ENCODE data around the gene FAM163B.

FAM163B gene

DNA sequence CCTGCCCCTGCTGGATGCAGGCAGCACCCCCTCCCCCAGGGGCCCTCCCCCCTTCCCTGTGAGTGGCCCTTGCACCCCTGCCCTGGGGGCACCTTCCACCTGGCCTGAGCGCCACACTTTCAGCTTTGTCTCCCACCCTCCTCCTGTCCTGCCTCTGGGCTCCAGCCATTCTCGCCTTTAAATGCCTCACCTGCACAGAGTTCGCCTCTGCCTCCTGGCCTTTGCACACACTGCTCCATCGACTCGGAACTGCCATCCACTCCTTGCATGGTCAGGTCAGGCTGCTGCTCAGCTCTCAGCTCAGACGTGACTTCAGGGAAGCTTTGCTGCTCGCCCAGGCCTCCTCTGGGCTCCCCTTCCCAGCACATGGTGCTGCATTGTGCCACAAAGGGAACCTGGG lies 10.2 kb downstream of the FAM163B start:
- H3K4me3 ChIP-seq (ENCODE audit: extremely low read depth, insufficient read depth, low read length, poor library complexity, severe bottlenecking), result no peak overlapping the region
- no peak overlapping the region for H3K27ac ChIP-seq (ENCODE audit: low read depth, low read length, severe bottlenecking)
- H3K4me1 ChIP-seq (ENCODE audit: control insufficient read depth, insufficient read depth, low read length, poor library complexity, severe bottlenecking), result peaks cover 3% of the 10 kb centered on the region
- WGBS, 2 experiments (ENCODE audit: insufficient coverage in 2 of 2), result 91% methylated on average over 6 to 7 of the region's 7 CpGs
- no peaks in the 10 kb centered on the region for H3K36me3 ChIP-seq (ENCODE audit: control insufficient read depth, insufficient read depth, low read length)
- H3K9me3 ChIP-seq (ENCODE audit: control insufficient read depth, low read length), result peaks cover 27% of the 10 kb centered on the region

DNA sequence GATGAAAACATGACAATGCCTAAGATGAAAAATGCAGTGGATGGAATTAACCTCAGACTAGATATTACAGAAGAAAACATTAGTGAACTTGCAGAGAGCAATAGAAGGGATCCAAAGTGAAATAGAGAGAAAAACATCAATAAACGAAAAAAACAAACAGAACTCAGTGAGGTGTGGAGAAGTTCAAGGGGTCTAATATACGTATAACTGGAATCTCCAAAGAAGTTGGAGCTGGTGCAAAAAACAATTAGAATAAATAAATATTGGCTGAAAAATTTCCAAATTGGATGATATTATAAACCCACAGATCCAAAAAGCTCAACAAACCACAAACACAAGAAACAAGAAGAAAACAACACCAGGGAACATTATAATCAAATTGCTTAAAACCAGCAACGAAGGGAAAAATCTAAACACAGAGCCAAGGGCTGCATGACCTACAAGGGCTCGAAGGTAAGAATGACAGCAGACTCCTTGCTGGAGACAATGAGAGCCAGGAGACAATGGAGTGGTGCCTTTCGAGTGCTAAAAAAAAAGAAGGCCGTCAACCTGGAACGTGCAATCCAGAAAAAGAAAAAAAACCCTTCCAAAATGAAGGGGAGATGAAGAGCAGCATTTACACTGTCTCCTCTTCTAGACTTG lies 11.8 kb downstream of the FAM163B start:
- Histone ChIP-seq H3K4me3 (ENCODE audit: extremely low read depth, insufficient read depth, low read length, poor library complexity, severe bottlenecking) (no peak overlapping the region), H3K9me3 (ENCODE audit: control insufficient read depth, low read length) (peaks cover 27% of the 10 kb centered on the region), H3K4me1 (ENCODE audit: control insufficient read depth, insufficient read depth, low read length, poor library complexity, severe bottlenecking) (no peaks in the 10 kb centered on the region), H3K36me3 (ENCODE audit: control insufficient read depth, insufficient read depth, low read length) (no peaks in the 10 kb centered on the region), H3K27ac (ENCODE audit: low read depth, low read length, severe bottlenecking) (no peak overlapping the region)
- 86 to 93% methylated on average over 3 to 6 of the region's 7 CpGs for WGBS, 2 experiments (ENCODE audit: insufficient coverage in 2 of 2)

DNA sequence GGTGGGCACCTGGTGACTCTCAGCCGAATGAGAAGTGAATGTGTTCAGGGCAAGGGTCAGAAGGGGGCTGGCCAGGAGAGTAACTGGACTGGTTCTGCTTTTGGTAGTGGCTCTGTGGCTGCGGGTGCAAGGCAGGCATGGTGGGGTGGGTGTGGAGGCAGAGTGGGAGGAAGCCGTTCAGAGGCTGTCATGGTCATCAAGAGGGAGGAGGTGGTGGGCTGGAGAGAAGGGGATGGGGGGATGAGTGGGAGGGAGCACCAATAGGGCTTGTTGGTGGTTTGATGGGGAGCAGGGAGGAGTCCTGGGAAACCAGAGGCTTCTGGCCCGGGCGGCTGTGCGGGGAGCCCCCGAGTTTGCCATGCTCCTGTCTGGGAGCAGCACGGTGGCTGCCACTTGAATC lies 13.3 kb downstream of the FAM163B start:
- WGBS, 2 experiments (ENCODE audit: insufficient coverage in 2 of 2), result 74 to 81% methylated on average over 6 to 8 of the region's 8 CpGs
- no peaks in the 10 kb centered on the region for H3K36me3 ChIP-seq (ENCODE audit: control insufficient read depth, insufficient read depth, low read length)

DNA sequence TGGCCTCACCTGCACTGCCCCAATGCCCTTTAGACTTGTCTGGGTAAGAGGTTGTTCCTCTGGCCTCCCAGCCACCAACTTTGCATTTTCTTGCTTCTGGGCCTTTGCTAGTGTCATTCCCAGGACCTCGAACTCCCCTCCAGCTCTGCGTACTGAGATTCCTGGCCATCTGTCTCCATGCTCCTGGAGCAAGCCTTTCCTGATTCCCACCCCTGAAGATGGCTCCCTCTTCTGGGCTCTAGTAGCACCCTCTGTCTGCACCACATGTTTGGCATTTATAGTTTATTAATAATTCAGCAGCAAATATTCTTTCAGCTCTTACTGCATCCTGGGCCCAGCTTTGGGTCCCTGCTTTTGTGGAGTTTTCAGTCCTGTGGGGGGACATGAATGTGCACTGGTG lies 14.9 kb downstream of the FAM163B start:
- peaks cover 27% of the 10 kb centered on the region for H3K9me3 ChIP-seq (ENCODE audit: control insufficient read depth, low read length)
- H3K4me3 ChIP-seq (ENCODE audit: extremely low read depth, insufficient read depth, low read length, poor library complexity, severe bottlenecking), result no peak overlapping the region
- H3K36me3 ChIP-seq (ENCODE audit: control insufficient read depth, insufficient read depth, low read length), result no peaks in the 10 kb centered on the region
- WGBS, 2 experiments (ENCODE audit: insufficient coverage in 2 of 2), result 93 to 94% methylated on average over 2 of the region's 2 CpGs
- no peak overlapping the region for H3K27ac ChIP-seq (ENCODE audit: low read depth, low read length, severe bottlenecking)
- peaks cover 3% of the 10 kb centered on the region for H3K4me1 ChIP-seq (ENCODE audit: control insufficient read depth, insufficient read depth, low read length, poor library complexity, severe bottlenecking)

More for the DNA sequence above, 13.3 kb downstream of the FAM163B start:
- Histone ChIP-seq H3K4me3 (ENCODE audit: extremely low read depth, insufficient read depth, low read length, poor library complexity, severe bottlenecking) (no peak overlapping the region), H3K9me3 (ENCODE audit: control insufficient read depth, low read length) (peaks cover 27% of the 10 kb centered on the region), H3K4me1 (ENCODE audit: control insufficient read depth, insufficient read depth, low read length, poor library complexity, severe bottlenecking) (peaks cover 3% of the 10 kb centered on the region), H3K27ac (ENCODE audit: low read depth, low read length, severe bottlenecking) (no peak overlapping the region)

DNA sequence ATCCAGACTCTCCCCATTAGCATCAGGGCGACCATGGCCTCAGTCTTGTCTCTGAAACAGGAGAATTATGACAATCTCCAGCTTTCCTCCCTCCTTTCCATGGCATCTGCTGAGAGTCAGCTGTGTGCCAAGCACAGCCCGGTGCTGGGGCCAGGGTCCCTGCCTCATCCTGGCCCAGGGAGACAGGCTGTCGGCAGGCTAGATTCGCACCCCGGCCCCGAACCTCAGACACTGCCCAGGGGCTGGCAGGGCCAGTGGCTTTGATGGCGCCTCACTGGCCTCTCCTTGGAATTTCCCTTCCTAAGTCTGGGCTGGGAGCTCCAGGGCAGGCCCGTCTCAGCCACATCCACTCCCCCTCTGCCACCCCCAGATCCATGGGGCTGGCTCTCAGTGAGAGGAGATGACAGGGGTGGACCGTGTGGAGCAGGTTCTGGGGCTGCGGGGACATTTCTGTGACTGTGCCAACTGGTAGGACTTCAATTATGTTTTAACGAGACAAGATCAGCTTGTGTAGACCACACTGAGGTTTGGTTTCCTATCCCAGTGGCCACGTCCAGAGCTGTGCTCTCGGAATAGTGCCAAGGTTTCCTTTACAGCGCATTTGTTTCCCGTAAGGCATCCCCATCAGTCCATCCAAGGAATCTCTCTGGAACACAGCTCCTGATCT lies 15.5 kb downstream of the FAM163B start:
- Histone ChIP-seq H3K27ac (ENCODE audit: low read depth, low read length, severe bottlenecking) (no peak overlapping the region), H3K4me3 (ENCODE audit: extremely low read depth, insufficient read depth, low read length, poor library complexity, severe bottlenecking) (no peak overlapping the region), H3K4me1 (ENCODE audit: control insufficient read depth, insufficient read depth, low read length, poor library complexity, severe bottlenecking) (peaks cover 3% of the 10 kb centered on the region), H3K36me3 (ENCODE audit: control insufficient read depth, insufficient read depth, low read length) (no peaks in the 10 kb centered on the region), H3K9me3 (ENCODE audit: control insufficient read depth, low read length) (peaks cover 23% of the 10 kb centered on the region)
- 87 to 95% methylated on average over 11 to 14 of the region's 15 CpGs for WGBS, 2 experiments (ENCODE audit: insufficient coverage in 2 of 2)

DNA sequence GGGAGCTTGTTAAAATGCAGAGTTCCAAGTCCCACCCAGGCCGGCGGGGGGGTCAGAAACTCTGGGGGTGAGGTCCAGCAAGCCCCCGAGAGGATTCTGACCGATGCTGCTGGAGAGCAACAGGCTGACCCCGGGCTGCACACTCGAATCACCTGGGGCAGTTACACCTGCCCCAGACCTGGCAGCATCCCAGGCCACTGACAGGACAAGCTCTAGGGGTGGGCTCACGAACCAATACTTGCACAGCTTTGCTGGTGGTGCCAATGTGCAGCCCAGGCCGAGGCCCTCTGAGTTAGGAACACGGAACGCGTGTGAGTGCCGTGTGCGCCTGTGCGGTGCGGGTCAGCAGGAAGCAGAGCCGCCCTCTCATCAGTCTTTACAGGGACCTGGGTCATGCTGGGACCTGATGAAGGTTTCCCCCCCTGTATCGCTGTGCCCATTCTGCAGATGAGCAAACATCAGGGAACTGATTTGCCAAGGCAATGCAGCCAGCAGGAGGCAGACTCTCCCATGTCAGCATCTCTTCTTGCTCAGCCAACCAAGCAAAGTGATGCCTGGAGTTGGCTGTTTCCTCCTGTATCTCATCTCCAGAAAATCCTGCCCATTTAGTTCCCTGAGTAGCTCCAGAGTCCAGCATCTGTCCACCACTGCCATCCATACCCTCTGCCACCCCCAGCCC lies 16.3 kb downstream of the FAM163B start:
- Histone ChIP-seq H3K9me3 (ENCODE audit: control insufficient read depth, low read length) (peaks cover 23% of the 10 kb centered on the region), H3K27ac (ENCODE audit: low read depth, low read length, severe bottlenecking) (no peak overlapping the region), H3K36me3 (ENCODE audit: control insufficient read depth, insufficient read depth, low read length) (no peaks in the 10 kb centered on the region), H3K4me1 (ENCODE audit: control insufficient read depth, insufficient read depth, low read length, poor library complexity, severe bottlenecking) (peaks cover 3% of the 10 kb centered on the region), H3K4me3 (ENCODE audit: extremely low read depth, insufficient read depth, low read length, poor library complexity, severe bottlenecking) (no peak overlapping the region)
- 83 to 91% methylated on average over 14 to 17 of the region's 17 CpGs for WGBS, 2 experiments (ENCODE audit: insufficient coverage in 2 of 2)

DNA sequence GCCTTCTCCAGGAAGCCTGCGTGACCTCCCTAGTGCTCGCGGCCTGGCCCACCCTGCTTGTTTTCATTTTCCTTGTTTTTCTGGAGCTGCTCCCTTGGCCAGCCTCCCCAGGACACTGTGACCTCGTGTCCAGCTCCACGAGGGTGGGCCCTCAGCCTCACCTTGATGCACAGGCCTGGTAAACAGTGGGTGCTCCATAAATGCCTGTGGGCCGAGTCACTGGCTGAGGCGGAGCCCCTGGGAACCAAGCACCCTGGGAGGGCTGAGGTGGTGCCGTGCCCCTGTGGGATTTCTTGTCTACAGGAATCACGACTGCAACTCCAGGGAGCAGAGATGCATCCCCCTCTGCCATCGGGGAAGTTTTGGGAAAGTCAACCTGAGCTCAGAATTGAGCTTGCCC lies 17.2 kb downstream of the FAM163B start:
- Histone ChIP-seq H3K9me3 (ENCODE audit: control insufficient read depth, low read length) (peaks cover 14% of the 10 kb centered on the region), H3K4me3 (ENCODE audit: extremely low read depth, insufficient read depth, low read length, poor library complexity, severe bottlenecking) (no peak overlapping the region), H3K4me1 (ENCODE audit: control insufficient read depth, insufficient read depth, low read length, poor library complexity, severe bottlenecking) (peaks cover 3% of the 10 kb centered on the region), H3K27ac (ENCODE audit: low read depth, low read length, severe bottlenecking) (no peak overlapping the region), H3K36me3 (ENCODE audit: control insufficient read depth, insufficient read depth, low read length) (no peaks in the 10 kb centered on the region)
- 77 to 79% methylated on average over 10 of the region's 10 CpGs for WGBS, 2 experiments (ENCODE audit: insufficient coverage in 2 of 2)

DNA sequence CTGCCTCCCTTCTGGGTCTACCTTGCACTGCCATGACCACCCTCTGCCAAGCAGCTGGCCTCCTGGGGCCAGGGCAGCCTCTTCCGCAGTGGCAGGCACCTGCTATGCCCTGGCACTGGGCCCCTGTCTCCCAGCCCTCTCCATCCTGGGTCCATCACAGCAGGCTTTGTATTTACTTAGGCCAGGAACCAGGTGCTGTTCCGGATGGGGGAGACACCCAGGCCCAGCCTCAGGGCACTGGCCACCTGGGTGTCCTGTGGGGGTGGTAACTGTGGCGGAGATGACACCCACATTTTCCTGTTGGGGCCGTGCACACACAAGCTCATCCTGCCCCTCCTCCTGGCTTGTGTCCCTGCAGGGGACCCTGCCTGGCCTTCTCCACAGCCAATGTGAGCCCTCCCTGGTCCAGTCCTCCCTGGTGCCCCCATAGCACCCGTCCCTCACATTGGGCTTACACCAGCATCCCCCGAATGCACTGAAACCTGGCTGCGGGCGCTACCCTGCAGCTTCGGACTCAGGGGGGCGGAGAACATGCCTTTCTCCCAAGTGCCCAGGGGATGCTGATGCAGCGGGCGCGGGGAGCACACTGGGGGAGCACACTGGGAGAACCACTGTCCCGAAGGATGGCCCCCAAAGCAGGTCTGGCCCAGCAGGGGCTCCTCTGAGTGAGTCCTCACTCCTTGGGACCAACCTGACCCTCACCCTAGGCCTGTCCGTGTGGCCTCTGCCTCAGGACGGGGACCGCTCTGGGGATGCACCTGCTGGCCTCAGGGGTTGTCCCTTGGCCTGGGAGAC lies 17.9 kb downstream of the FAM163B start:
- Histone ChIP-seq H3K36me3 (ENCODE audit: control insufficient read depth, insufficient read depth, low read length) (no peaks in the 10 kb centered on the region), H3K27ac (ENCODE audit: low read depth, low read length, severe bottlenecking) (no peak overlapping the region), H3K9me3 (ENCODE audit: control insufficient read depth, low read length) (peaks cover 8% of the 10 kb centered on the region), H3K4me1 (ENCODE audit: control insufficient read depth, insufficient read depth, low read length, poor library complexity, severe bottlenecking) (peaks cover 5% of the 10 kb centered on the region), H3K4me3 (ENCODE audit: extremely low read depth, insufficient read depth, low read length, poor library complexity, severe bottlenecking) (no peak overlapping the region)
- WGBS, 2 experiments (ENCODE audit: insufficient coverage in 2 of 2), result 93 to 96% methylated on average over 16 to 17 of the region's 17 CpGs

DNA sequence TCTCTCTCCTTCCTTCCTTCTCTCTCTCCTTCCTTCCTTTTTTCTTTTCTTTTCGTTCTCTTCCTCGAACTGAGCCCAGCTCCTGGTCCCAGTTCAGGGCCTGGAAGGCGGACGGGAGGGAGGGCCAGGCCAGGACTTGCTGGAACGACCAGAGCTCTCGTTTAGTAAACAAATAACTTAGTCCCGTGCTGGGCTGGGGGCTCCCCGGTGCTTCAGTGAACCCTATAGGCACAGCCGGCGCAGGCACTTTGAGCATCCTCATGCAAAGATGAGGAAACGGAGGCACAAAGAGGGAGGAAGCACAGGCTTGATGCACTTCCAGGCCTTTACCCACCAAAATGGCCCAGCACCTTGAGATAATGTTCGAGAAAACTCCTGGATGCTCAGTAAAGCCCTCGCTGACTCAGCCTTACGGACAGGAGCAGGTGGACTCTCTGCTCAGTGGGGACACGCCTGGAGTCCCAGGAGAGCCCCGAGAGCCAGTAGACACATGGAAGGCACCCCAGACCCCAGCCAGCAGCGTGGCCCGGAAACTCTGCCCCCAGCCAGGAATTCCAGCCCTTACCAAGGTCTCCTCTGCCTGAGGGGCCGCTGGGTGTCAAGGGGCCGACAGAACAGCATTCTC lies 18.8 kb downstream of the FAM163B start:
- WGBS, 2 experiments (ENCODE audit: insufficient coverage in 2 of 2), result 81 to 85% methylated on average over 17 to 18 of the region's 20 CpGs
- H3K9me3 ChIP-seq (ENCODE audit: control insufficient read depth, low read length), result peaks cover 6% of the 10 kb centered on the region
- H3K4me3 ChIP-seq (ENCODE audit: extremely low read depth, insufficient read depth, low read length, poor library complexity, severe bottlenecking), result no peak overlapping the region
- no peaks in the 10 kb centered on the region for H3K36me3 ChIP-seq (ENCODE audit: control insufficient read depth, insufficient read depth, low read length)
- H3K27ac ChIP-seq (ENCODE audit: low read depth, low read length, severe bottlenecking), result no peak overlapping the region
- H3K4me1 ChIP-seq (ENCODE audit: control insufficient read depth, insufficient read depth, low read length, poor library complexity, severe bottlenecking), result peaks cover 15% of the 10 kb centered on the region
